ENCODE measurements around the gene RNU7-1. TPM values are rescaled to one million over a fixed set of nuclear protein-coding genes. Genes with fewer than 3 reads are reported as not detected.

Gene RNU7-1
- total and polyA plus RNA-seq, 10 of the 15 experiments (the other 5 are each of a cell fraction or from before 2014, with no cell fraction given) = not detected

DNA sequence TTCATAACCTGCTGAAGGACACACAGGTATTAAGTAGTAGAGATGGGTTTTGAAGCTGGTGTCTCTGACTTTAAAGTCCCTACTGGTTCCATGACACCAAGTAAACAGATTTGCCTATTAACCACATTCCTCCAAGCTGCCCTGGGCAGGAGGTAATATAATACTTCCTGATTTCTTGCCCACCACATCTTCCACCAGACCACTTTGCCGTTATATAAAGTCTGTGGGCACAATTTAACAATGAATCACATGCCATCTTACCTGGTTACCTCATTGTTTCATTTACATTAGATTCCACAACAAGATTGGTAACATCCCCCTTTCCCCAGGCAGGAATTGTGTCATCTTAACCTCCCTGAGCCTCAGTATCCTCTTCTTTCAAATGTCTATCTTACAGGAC lies 39.9 kb upstream of the RNU7-1 start:
- in situ Hi-C loops (cut with MboI) (no loop called here), intact Hi-C loops (cut with micrococcal nuclease; ENCODE audit: unreplicated experiment) (loop anchor here (1.0 kb wide), 1 partner anchor 12 kb away; no protein-coding TSS in a partner anchor)
- no peaks in the 10 kb centered on the region for H3K9me3 ChIP-seq (replicated peaks; ENCODE audit: control insufficient read depth, insufficient read depth, low read length)
- peaks cover 7% of the 10 kb centered on the region; the same call in 1 of the 2 replicates for H3K4me1 ChIP-seq (ENCODE audit: control insufficient read depth, insufficient read depth, low read length)
- SMC1A ChIA-PET (ENCODE audit: uncharacterized antibody, unreplicated experiment) = no interaction called here
- no peaks in the 10 kb centered on the region for H4K20me1 ChIP-seq (ENCODE audit: control insufficient read depth, insufficient read depth)
- H3K79me2 ChIP-seq (ENCODE audit: control insufficient read depth, insufficient read depth, low read length) = no peaks in the 10 kb centered on the region
- no TSS peak for BruUV-seq (replicated peaks)
- no peaks in the 10 kb centered on the region for H3K27me3 ChIP-seq (replicated peaks in 1 of 2; ENCODE audit: control insufficient read depth in 2 of 2, insufficient read depth in 2 of 2, low read length in 1 of 2)
- H2AFZ ChIP-seq (ENCODE audit: control insufficient read depth, low read depth, low read length) = peak overlapping the region; percentile 84; the same call in 1 of the 2 replicates
- CTCF ChIA-PET = interaction anchor here (1.4 to 2.6 kb wide), 3 partner anchors 10 to 34 kb away, joined by 4 to 15 read pairs (median 4); no protein-coding TSS in a partner anchor
- no peak overlapping the region for H3K27ac ChIP-seq (ENCODE audit: control insufficient read depth, insufficient read depth)
- no peak overlapping the region for H3K4me2 ChIP-seq (ENCODE audit: control insufficient read depth, insufficient read depth)
- H3K36me3 ChIP-seq (ENCODE audit: control insufficient read depth in 2 of 2, insufficient read depth in 2 of 2, low read length in 1 of 2) = no peaks in the 10 kb centered on the region
- WGBS (ENCODE audit: insufficient coverage, insufficient replicate concordance, low lambda C conversion rate, missing lambda C conversion rate) = 4% methylated on average over 1 of the region's 1 CpG
- RAD21 ChIA-PET (ENCODE audit: unreplicated experiment) = no interaction called here
- FAIRE-seq (no peak), ATAC-seq (no peak), DNase-seq (ENCODE audit: low read depth, low spot score) (no peak)
- no peak overlapping the region for H3K4me3 ChIP-seq
- no peak overlapping the region for H3K9ac ChIP-seq (ENCODE audit: control insufficient read depth, insufficient read depth, low read length)
- POLR2A ChIA-PET = interaction anchor here (0.6 to 1.2 kb wide), 3 partner anchors 13 to 123 kb away, joined by 3 to 4 read pairs (median 3); no protein-coding TSS in a partner anchor
- TF ChIP-seq HCFC1 (IDR thresholded peaks at IDR 0.05; ENCODE audit: low read length) (no peak), CREM (IDR thresholded peaks at IDR 0.05; ENCODE audit: low read depth) (no peak), ASH2L (IDR thresholded peaks at IDR 0.05; ENCODE audit: borderline replicate concordance, low read depth) (no peak), ZNF24 (IDR thresholded peaks at IDR 0.05) (no peak), POLR2AphosphoS5 (IDR thresholded peaks at IDR 0.05; ENCODE audit: low read length) (no peak), SUZ12 (IDR thresholded peaks at IDR 0.05; ENCODE audit: unreplicated experiment) (no peak), HDAC6 (IDR thresholded peaks at IDR 0.05; ENCODE audit: unreplicated experiment) (no peak), ETV6 (conservative IDR thresholded peaks at IDR 0.05 in 1 of 2, IDR thresholded peaks at IDR 0.05 in 1 of 2; ENCODE audit: borderline replicate concordance in 1 of 2, low read depth in 1 of 2) (no peak), HDAC2 (IDR thresholded peaks at IDR 0.05) (no peak)
- TF ChIP-seq, protein P1, sequence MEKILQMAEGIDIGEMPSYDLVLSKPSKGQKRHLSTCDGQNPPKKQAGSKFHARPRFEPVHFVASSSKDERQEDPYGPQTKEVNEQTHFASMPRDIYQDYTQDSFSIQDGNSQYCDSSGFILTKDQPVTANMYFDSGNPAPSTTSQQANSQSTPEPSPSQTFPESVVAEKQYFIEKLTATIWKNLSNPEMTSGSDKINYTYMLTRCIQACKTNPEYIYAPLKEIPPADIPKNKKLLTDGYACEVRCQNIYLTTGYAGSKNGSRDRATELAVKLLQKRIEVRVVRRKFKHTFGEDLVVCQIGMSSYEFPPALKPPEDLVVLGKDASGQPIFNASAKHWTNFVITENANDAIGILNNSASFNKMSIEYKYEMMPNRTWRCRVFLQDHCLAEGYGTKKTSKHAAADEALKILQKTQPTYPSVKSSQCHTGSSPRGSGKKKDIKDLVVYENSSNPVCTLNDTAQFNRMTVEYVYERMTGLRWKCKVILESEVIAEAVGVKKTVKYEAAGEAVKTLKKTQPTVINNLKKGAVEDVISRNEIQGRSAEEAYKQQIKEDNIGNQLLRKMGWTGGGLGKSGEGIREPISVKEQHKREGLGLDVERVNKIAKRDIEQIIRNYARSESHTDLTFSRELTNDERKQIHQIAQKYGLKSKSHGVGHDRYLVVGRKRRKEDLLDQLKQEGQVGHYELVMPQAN (conservative IDR thresholded peaks at IDR 0.05) = no peak

All from GM12878 (cell line).